ENCODE data around the gene ZNF516.

ZNF516 gene

GRCh38 chr18:76452357-76452756 is 42.7 kb downstream of the ZNF516 start:
- no peak for DNase-seq

- DNase-seq = no peak
Measured at GRCh38 chr18:76451396-76452331, 43.4 kb downstream of the ZNF516 start.

GRCh38 chr18:76450452-76451395 is 44.3 kb downstream of the ZNF516 start:
- DNase-seq = peak in 1 of 2 experiments; percentile 20

GRCh38 chr18:76449111-76449453 is 46.0 kb downstream of the ZNF516 start:
- no peak for DNase-seq

- DNase-seq = no peak
Measured at GRCh38 chr18:76448256-76449110, 46.6 kb downstream of the ZNF516 start.

- no peak for DNase-seq
Measured at GRCh38 chr18:76447258-76447890, 47.7 kb downstream of the ZNF516 start.

GRCh38 chr18:76446321-76447257 is 48.5 kb downstream of the ZNF516 start:
- no peak for DNase-seq

- no peak for DNase-seq
Measured at GRCh38 chr18:76445741-76446232, 49.3 kb downstream of the ZNF516 start.

- DNase-seq = no peak
Measured at GRCh38 chr18:76445275-76445674, 49.8 kb downstream of the ZNF516 start.

GRCh38 chr18:76444446-76445105 is 50.5 kb downstream of the ZNF516 start:
- no peak for DNase-seq

- DNase-seq = no peak
Measured at GRCh38 chr18:76443519-76444445, 51.3 kb downstream of the ZNF516 start.

- DNase-seq = no peak
Measured at GRCh38 chr18:76442413-76443171, 52.5 kb downstream of the ZNF516 start.

GRCh38 chr18:76441668-76442412 is 53.2 kb downstream of the ZNF516 start:
- no peak for DNase-seq

- DNase-seq = no peak
Measured at GRCh38 chr18:76441002-76441667, 53.9 kb downstream of the ZNF516 start.

- no peak for DNase-seq
Measured at GRCh38 chr18:76437910-76438309, 57.1 kb downstream of the ZNF516 start.

GRCh38 chr18:76437011-76437410 is 58.0 kb downstream of the ZNF516 start:
- DNase-seq = no peak

GRCh38 chr18:76436342-76436741 is 58.7 kb downstream of the ZNF516 start:
- no peak for DNase-seq
